IPS-18a (cell line): ENCODE data around the gene LRRC17.

Source experiments
- H3K27ac ChIP-seq: one replicate; pipeline ENCODE4 v1.5.1; 2013; ENCODE audit warnings: low read length
- H3K27me3 ChIP-seq: one replicate; pipeline ENCODE4 v1.6.1; 2013; ENCODE audit warnings: mild to moderate bottlenecking, low read length; ENCODE audit not compliant: control insufficient read depth, insufficient read depth
- H3K36me3 ChIP-seq: one replicate; pipeline ENCODE4 v1.6.1; 2013; ENCODE audit warnings: low read depth, low read length; ENCODE audit not compliant: control insufficient read depth
- H3K4me1 ChIP-seq: one replicate; pipeline ENCODE4 v1.6.1; 2013; ENCODE audit warnings: low read depth, low read length; ENCODE audit not compliant: control insufficient read depth
- H3K4me3 ChIP-seq: one replicate; pipeline ENCODE4 v1.5.1; 2013; ENCODE audit warnings: low read length
- H3K9ac ChIP-seq: one replicate; pipeline ENCODE4 v1.6.1; 2013; ENCODE audit warnings: mild to moderate bottlenecking, low read length, moderate library complexity
- H3K9me3 ChIP-seq: one replicate; pipeline ENCODE4 v1.6.1; 2013; ENCODE audit warnings: low read depth, low read length; ENCODE audit not compliant: control insufficient read depth

Gene LRRC17

DNA sequence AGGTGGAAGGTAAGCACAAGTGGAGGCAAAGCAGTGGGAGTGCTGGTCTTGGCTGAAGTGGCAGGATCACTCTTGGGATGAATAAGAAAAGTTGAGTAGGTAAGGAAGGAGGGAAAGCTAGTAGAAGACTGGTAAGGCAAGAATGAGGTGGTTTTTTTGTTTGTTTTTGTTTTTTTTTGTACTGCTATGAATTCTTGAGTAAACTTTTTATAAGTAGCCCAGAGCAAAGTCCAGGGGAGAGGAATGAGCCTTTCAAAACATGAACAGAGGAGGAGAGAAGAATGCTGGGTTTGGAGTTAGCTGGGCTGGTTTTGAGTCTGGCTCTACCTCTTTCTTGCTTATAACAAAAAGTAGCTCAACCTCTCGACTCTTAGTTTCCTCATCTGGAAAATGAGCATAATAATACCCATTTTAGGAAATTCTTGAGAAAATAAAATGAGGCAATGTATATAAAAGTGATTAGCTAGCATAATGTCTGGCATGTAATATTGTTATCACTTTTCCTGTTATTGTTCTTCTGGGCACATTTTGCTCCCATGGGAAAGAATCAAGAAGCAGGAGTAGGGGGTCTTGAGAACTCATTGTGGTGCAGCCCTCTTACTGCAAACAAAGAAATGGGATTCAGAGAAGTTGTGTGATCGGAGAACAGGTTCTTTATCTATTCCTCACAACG, 24.1 kb upstream of the LRRC17 start:
- Histone ChIP-seq H3K4me3 (no peak overlapping the region), H3K4me1 (no peaks in the 10 kb centered on the region), H3K27ac (no peak overlapping the region), H3K9me3 (no peaks in the 10 kb centered on the region), H3K9ac (no peak overlapping the region), H3K36me3 (no peaks in the 10 kb centered on the region), H3K27me3 (no peaks in the 10 kb centered on the region)

DNA sequence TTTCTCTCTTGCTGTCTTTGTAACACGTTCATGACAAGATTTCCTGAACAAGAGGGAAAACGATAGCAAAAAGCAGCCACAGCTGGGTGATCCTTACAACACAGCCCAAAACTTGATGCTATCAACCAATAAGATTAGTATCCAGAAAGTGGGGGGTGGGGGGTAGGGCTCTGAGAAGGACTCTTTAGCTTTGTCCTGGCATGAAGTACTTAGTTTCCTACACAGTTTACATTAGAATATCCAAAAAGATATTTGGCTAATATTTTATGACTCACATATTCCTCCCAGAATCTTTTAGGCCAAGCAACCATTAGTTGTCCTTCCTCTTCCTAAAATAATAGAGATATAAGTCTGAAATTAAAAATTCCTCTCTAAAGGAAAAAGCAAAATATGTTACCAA, 22.9 kb upstream of the LRRC17 start:
- Histone ChIP-seq H3K4me1 (no peaks in the 10 kb centered on the region), H3K4me3 (no peak overlapping the region), H3K27me3 (no peaks in the 10 kb centered on the region), H3K36me3 (no peaks in the 10 kb centered on the region), H3K27ac (no peak overlapping the region), H3K9me3 (no peaks in the 10 kb centered on the region), H3K9ac (no peak overlapping the region)

DNA sequence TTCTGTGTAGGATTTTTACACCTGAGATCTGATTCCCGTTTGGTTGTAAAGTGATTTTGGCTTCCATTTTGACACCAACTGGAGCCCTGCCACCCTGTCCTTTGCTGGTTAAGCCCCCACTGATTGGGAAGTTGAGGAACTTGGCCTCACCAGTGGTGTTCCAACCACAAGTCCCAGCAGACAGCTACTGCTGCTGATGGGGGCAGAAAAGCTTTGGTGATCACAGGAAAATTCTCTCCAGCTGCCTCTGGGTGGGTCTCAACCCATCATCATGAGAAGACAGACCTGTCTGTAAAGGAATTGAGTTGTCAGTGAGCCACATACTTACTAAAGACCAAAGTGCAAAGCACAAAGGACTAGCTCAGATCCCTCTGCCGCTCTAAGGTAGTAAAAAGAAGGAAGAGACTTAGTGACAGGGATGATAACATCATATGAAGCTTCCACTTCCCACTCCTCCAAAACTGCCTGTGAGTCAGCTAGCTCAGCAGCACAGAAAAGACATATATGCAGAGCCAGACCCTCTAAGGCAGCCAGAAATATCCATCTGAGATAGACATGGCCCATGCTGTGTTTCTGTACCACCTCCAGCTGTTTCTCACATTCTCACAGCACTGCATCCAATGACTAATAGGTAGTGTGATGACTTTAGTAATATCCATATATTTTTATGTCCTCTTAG, 22.4 kb upstream of the LRRC17 start:
- Histone ChIP-seq H3K27me3 (no peaks in the 10 kb centered on the region), H3K9ac (no peak overlapping the region)

GRCh38 chr7:102890971-102891692, 21.7 kb upstream of the LRRC17 start:
- H3K9ac ChIP-seq, result no peak overlapping the region

More for the DNA sequence above, 22.4 kb upstream of the LRRC17 start:
- Histone ChIP-seq H3K4me3 (no peak overlapping the region), H3K36me3 (no peaks in the 10 kb centered on the region), H3K27ac (no peak overlapping the region), H3K9me3 (no peaks in the 10 kb centered on the region), H3K4me1 (no peaks in the 10 kb centered on the region)

GRCh38 chr7:102891693-102892261, 21.0 kb upstream of the LRRC17 start:
- H3K27ac ChIP-seq, result no peak overlapping the region

More at GRCh38 chr7:102890971-102891692, 21.7 kb upstream of the LRRC17 start:
- Histone ChIP-seq H3K27ac (no peak overlapping the region), H3K4me3 (no peak overlapping the region), H3K27me3 (no peaks in the 10 kb centered on the region), H3K9me3 (no peaks in the 10 kb centered on the region), H3K36me3 (no peaks in the 10 kb centered on the region), H3K4me1 (no peaks in the 10 kb centered on the region)

GRCh38 chr7:102892631-102893278, 20.0 kb upstream of the LRRC17 start:
- Histone ChIP-seq H3K9me3 (no peaks in the 10 kb centered on the region), H3K4me3 (no peak overlapping the region), H3K9ac (no peak overlapping the region), H3K4me1 (no peaks in the 10 kb centered on the region), H3K27ac (no peak overlapping the region), H3K27me3 (no peaks in the 10 kb centered on the region), H3K36me3 (no peaks in the 10 kb centered on the region)

More at GRCh38 chr7:102891693-102892261, 21.0 kb upstream of the LRRC17 start:
- Histone ChIP-seq H3K4me3 (no peak overlapping the region), H3K9ac (no peak overlapping the region), H3K36me3 (no peaks in the 10 kb centered on the region), H3K9me3 (no peaks in the 10 kb centered on the region), H3K27me3 (no peaks in the 10 kb centered on the region), H3K4me1 (no peaks in the 10 kb centered on the region)

DNA sequence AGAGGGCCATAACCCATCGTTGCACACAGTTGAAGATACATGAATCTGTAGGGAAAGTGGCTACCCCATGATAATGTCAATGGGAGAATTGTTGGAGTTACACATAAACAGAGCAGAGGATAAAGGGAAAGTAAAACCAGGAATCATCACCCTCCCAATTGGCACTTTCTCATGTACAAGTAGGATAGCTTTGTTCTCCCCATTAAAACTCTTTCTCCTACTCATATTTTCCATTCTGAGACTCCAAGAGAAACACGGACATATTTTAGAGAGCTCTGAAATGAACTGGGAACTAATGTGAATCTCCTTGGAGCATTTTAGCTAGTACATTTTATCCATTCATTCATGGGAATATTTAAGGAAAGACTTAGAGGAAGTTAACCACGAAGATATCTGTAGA, 17.2 kb upstream of the LRRC17 start:
- no peak overlapping the region for H3K9ac ChIP-seq
- H3K4me1 ChIP-seq, result no peaks in the 10 kb centered on the region

DNA sequence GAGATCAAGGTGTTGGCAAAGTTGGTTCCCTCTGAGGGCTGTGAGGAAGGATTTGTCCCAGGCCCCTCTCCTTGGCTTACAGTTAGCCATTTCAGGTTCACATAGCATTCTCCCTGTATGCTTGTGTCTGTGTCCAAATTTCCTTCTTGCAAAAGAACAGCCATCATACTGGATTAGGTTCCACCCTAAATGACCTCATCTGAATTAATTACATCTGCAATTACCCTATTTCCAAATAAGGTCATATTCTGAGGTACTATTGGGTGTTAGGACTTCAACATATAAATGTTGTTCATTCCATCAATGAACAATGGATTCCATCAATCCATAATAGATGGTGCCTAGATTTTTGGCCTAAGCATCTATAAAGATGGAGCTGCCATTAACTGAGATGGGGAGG, 16.2 kb upstream of the LRRC17 start:
- Histone ChIP-seq H3K27me3 (no peaks in the 10 kb centered on the region), H3K4me3 (no peak overlapping the region), H3K36me3 (no peaks in the 10 kb centered on the region), H3K9me3 (no peaks in the 10 kb centered on the region), H3K4me1 (no peaks in the 10 kb centered on the region), H3K9ac (no peak overlapping the region), H3K27ac (no peak overlapping the region)

More for the DNA sequence above, 17.2 kb upstream of the LRRC17 start:
- no peak overlapping the region for H3K27ac ChIP-seq
- H3K36me3 ChIP-seq, result no peaks in the 10 kb centered on the region
- no peaks in the 10 kb centered on the region for H3K27me3 ChIP-seq
- no peaks in the 10 kb centered on the region for H3K9me3 ChIP-seq
- no peak overlapping the region for H3K4me3 ChIP-seq

GRCh38 chr7:102897211-102897631, 15.6 kb upstream of the LRRC17 start:
- no peak overlapping the region for H3K4me3 ChIP-seq
- no peak overlapping the region for H3K9ac ChIP-seq
- H3K36me3 ChIP-seq, result no peaks in the 10 kb centered on the region
- H3K9me3 ChIP-seq, result no peaks in the 10 kb centered on the region
- no peaks in the 10 kb centered on the region for H3K27me3 ChIP-seq
- H3K27ac ChIP-seq, result no peak overlapping the region
- H3K4me1 ChIP-seq, result no peaks in the 10 kb centered on the region

- no peaks in the 10 kb centered on the region for H3K9me3 ChIP-seq
- no peaks in the 10 kb centered on the region for H3K4me1 ChIP-seq
- no peaks in the 10 kb centered on the region for H3K27me3 ChIP-seq
- H3K9ac ChIP-seq, result no peak overlapping the region
- no peak overlapping the region for H3K27ac ChIP-seq
- no peak overlapping the region for H3K4me3 ChIP-seq
- H3K36me3 ChIP-seq, result no peaks in the 10 kb centered on the region
Observed at GRCh38 chr7:102897856-102898531, 14.8 kb upstream of the LRRC17 start.

- H3K4me3 ChIP-seq, result no peak overlapping the region
- no peaks in the 10 kb centered on the region for H3K36me3 ChIP-seq
- H3K9ac ChIP-seq, result no peak overlapping the region
- no peaks in the 10 kb centered on the region for H3K27me3 ChIP-seq
- H3K9me3 ChIP-seq, result no peaks in the 10 kb centered on the region
- no peaks in the 10 kb centered on the region for H3K4me1 ChIP-seq
- no peak overlapping the region for H3K27ac ChIP-seq
Observed at GRCh38 chr7:102898532-102898859, 14.3 kb upstream of the LRRC17 start.
